H54 (cell line): ENCODE data around the gene TNFRSF4.
"Not testable (repeated sequence)": the region's sequence is repeated elsewhere in the genome, so short reads cannot be mapped to it uniquely, and the experiment has no call there.

ENCODE experiments used
- DNase-seq: peaks from one replicate; pipeline ENCODE4 v3.0.0; 2011; ENCODE audit warnings: low spot score, mixed read lengths; ENCODE audit not compliant: insufficient read length
- FAIRE-seq: peaks from 3 replicates; lab custom pipeline; 2011; peaks lifted over from hg19 to GRCh38; lab: Jason Lieb, UNC
- POLR2A ChIP-seq: IDR thresholded peaks from 2 replicates; pipeline ENCODE4 v1.6.1; 2011; ENCODE audit warnings: low read depth, mild to moderate bottlenecking, low read length

The TNFRSF4 gene

DNA sequence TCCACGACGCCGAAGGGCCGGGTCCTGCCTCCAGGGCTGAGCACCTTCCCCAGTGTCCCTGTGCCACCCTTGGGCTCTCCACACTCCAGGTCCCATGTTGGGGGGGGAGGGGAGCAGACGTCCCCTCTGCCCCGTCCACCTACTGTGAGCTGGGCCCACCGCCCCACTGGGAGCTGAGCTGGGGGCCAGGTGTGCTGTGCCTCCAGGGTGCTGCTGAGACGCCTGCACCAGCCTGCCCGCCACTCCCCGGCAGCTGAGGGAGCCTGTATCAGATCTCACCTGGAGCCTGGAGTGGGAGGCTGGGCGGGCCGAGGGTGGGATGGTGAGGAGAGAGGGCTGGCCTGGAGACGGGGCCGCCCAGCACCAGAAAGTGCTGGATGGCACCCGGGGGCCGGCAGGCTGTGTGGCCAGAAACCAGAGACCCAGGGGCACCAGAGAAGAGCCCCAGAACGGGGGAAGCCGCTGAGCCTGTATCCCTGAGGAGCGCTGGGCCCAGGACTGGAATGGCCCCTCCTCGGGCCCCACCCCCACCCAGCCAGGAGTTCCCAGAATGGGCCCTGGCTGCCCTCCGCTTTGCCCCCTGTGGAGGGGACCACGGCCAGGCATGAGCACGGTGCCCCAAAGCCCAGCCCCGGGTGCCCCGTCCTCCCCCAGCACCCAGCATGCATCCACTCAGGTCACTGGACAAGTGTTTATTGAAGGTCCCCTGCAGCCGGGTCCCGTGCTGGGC is 11.0 kb downstream of the TNFRSF4 start:
- FAIRE-seq (no peak), DNase-seq (no peak)
- TF ChIP-seq POLR2A, result no peak

DNA sequence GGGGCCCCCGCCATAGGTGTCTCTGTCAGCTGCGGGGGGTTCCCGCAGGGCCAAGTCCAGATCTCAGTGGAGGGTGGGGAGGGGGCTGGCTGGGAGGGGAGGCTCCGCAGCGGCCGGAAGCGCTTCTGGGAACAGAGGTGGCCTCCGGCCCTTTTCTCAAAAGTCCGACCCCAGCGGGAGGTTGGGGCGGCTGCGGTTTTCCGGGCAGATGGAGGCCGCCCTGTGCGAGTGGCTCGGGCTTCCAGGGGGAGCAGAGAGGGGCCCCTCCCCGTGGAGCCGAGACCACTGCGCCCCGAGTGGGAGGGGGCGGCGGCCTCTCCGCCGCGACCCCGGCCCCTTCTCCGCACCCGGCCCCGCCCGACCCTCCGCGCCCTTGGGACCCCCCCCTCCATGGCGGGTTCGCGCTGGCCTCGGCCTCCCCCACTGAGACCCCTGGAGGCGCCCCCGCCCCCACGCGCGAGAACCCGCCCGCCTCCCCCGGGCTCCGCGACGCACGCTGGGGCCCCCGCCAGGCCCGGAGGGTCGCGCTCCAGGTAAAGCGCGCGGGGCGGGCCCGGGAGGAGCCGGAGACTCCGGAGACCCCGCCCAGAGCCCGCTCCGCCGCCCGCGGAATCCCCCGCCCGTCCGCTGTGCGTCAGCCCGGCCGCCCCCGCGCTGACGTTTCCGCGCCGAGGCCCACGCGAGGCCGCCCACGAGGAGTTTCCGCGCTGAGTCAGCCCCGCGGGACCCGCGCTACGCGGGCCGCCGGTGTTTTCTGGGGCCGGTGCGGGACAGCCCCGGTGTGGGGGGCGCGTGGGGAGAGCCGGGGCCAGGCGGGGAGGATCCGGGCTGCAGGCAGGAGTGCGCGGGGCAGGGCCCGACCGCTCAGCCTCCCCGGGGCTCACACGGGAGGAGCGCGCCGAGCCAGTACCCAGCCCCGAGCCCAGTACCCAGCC is 12.8 kb downstream of the TNFRSF4 start:
- DNase-seq (peak; percentile 69), FAIRE-seq (no peak)
- no peak for TF ChIP-seq POLR2A

DNA sequence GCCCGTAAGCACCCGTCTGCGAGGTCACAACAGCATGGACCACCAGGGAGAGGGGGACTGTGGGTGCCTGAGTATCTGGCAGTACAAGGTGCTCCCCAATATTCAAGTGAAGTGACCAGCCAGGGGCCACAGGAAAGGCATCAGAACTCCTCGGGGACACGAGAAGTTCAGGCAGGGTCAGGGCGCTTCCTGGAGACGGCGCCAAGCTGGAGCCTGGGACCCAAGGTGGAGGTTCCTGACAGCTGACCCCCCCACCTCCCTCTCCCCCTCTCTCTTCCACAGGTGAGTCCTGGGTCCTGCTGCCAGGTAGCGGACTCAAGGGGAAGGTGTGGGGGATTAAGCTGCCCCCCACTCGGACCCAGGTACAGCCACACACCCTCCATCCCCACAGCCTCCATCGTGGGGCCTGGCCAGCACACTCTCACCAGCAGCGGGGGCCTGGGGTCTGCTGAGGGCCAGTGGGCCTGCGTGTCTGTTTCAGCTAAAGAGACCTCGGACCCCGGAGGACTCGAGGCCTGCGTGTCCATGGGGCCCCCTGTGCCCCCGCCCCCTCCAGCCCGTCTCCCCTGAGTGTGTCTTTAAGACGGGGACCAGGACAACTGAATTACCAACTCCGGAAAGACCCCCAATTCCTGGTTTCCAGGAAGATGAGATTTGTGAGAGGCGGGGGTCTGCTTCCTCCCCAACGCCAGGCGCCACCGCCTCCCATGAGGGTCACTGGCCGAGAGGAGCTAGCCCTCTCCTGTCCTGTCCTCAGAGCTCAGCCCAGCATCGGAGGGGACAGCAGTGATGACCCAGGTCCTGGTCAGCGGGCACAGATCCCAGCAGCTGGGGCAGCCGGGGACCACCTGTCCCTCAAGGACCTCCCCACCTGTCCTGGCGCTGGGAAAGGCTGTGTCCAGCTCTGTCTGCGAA is 13.7 kb downstream of the TNFRSF4 start:
- DNase-seq, result no peak
- no peak for FAIRE-seq
- TF ChIP-seq POLR2A, result no peak

DNA sequence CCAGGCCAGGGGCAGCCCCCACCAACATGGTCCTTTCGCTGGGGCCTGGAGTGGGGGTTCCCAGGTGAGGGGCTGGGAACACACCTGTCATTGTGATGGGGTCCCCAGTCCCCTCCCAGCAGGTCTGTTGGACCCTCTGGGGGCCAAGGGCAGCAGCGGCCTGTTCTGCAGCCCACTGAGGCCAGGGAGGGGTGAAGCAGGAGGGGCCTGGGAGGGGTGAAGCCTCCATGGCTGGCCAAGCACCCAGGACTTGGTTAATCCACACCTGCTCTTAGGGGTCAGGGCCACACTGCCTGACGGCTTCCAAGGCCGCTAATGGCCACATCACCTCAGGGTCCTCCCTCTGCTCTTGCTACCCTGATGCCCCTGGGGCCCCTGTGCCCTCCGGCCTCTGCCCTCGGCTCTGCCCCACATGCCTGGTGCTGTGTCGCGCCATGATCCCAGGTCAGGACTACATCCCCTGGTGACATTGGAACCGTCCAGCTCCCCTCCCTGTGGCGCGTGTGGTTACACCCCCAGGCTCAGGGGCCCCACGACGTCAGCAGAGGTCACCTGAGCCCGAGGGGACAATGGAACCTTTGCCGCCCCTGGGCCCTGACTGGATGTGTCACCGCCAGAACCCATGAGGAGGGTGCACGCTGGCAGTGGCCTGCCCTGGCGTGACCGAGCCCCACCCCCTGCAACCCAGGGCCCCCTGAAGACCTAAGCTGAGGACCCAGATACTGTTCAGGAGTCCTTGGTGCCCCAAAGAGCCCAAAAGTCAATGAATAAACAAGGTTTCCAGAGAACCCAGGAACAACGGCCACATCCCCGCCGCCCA is 14.6 kb downstream of the TNFRSF4 start:
- TF ChIP-seq POLR2A, result no peak
- FAIRE-seq, result no peak

DNA sequence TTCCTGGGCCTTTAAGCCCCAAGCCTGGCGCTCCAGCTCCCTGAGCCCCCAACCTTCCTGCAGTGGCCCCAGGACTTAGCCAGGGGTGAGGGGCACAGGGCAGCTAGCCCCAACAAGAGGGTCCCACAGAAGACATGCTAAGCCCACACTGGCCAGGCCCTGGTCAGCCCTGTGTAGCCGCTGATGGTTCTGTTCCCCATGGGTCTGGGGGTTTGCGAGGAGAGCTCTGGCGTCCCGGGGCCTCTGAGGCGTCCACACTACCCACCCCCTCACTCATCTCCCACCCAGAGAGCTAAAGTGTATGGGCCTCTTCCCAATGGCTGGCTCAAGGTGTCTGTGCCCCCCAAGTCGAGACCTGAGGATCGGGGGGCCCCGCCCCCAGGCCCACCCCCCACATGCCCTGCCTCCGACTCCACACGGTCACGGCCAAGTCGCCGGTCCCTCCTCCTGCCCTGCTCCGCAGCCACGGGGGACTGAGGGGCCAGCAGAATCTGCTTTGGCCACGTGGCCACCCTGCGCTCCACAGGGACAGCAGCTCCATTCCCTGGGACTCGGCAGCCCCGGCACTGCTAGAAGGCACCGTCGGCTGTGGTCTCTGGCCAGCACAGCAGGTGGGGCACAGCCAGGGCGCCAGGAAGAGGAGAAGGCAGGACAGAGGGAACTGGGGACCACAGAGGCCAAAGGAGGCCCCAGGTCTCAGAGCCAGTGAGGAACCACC is 15.4 kb downstream of the TNFRSF4 start:
- FAIRE-seq (no peak), DNase-seq (no peak)
- TF ChIP-seq POLR2A, result no peak

More for the DNA sequence above, 14.6 kb downstream of the TNFRSF4 start:
- no peak for DNase-seq

DNA sequence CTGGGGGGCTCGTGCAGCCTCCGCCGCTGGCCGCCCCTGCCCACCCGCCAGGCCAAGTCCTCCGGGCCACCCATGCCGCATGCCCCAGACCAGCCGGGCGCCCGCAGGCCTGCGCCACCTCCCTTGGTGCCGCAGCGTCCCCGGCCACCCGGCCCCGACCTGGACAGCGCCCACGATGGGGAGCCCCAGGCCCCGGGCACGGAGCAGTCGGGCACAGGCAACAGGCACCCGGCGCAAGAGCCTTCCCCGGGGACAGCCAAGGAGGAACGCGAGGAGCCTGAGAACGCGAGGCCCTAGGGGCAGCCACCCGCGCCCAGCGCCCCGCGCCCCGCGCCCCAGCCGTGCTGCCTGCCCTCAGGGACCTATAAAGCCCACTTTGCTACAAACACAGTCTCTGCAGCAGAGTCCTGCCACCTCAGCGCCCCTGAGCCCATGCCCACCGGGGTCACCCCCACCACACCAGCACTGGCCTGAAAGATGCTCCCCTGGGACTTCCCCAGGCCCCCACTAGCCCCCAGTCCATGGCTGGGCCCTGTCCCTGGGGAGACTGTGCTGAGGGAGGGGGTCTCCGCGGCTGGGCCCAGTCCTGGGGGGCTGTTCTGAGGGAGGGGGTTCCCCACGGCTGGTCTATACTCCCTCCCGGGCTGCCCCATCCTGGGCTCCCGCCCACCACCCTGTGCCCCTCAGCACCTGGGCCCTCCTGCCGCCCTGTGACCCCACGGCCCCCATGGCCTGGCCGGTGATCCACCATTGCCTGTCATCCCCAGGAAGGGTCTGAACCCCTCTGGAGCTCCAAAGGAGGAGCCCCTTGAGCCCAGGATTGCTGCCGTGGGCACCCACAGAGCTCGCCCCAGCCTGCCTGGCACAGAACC is 16.2 kb downstream of the TNFRSF4 start:
- TF ChIP-seq POLR2A, result no peak
- DNase-seq, result no peak
- no peak for FAIRE-seq

DNA sequence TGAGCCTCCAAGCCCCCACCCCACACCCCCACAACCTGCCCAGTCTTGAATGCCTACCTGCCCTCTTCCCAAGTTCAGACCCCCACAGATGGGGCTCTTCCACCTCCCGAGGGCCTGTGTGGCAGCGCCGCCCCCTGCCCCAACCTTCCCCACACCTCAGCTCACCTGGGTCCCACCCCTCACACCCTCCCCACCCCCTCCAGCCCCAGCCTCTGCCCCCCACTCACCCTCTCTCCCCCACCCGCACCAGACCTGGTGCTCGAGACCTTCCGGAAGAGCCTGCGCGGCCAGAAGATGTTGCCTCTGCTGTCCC is 16.8 kb downstream of the TNFRSF4 start:
- FAIRE-seq, result no peak
- no peak for TF ChIP-seq POLR2A
- DNase-seq, result no peak

DNA sequence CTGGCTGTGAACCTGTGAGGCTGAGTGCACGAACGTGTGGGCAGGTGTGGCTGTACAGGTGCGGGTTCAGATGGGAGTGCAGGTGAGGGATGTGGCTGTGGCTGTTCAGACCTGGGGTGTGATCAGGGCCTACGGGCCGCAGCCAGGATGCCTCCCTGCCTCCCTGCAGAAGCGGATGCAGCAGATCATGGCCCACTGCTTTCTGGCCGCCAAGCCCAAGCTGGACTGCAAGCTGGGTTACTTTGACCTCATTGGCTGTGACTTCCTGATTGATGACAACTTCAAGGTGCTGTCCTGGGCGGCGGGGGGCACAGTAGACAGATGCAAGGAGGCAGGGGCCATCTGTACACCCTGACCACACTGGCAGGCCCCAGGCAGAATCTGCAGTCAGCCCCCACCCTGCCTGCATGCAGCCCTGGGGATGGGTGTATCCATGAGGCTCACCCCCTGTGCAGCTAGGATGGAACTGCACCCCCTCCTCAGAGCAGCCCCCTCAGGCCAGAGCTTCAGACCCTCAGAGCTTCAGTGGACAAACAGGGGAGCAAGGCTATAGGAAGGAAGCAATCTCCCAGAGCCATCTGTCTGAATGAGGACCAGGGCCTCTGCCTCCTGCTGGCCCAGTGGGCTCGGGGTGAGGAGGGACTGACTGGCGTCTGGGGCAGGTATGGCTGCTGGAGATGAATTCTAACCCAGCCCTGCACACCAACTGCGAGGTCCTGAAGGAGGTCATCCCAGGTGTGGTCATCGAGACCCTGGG is 17.3 kb downstream of the TNFRSF4 start:
- DNase-seq, result no peak
- TF ChIP-seq POLR2A, result no peak
- FAIRE-seq, result no peak

DNA sequence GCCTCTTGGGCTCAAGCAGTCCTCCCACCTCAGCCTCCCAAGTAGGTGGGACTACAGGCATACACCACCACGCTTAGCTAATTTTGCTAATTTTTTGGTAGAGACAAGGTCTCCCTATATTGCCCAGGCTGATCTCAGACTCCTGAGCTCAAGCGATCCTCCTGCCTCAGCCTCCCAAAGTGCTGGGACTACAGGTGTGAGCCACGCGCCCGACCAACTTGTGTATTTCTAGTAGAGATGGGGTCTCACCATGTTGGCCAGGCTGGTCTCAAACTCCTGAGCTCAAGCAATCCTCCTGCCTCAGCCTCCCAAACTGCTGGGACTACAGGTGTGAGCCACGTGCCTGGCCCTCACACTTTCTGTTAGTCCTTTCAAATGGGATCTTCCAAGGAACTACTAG is 18.2 kb downstream of the TNFRSF4 start:
- not testable (repeated sequence) for DNase-seq, FAIRE-seq

DNA sequence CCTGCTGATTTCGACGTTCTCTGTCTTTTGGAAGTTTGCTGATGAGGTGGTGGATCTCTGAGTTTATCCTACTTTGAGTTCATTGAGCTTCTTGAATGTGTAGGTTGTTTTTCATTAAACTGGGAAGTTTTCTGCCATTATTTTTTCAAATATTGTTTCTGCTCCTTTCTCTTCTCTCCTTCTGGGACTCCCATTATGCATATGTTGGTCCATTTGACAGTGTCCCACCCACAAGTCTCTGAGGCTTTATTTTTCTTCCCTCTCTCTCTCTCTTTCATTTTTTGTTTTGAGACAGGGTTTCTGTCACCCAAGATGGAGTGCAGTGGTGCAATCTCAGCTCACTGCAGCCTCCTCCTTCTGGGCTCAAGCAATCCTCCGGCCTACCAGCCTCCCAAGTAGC is 19.2 kb downstream of the TNFRSF4 start:
- FAIRE-seq (no peak), DNase-seq (no peak)

DNA sequence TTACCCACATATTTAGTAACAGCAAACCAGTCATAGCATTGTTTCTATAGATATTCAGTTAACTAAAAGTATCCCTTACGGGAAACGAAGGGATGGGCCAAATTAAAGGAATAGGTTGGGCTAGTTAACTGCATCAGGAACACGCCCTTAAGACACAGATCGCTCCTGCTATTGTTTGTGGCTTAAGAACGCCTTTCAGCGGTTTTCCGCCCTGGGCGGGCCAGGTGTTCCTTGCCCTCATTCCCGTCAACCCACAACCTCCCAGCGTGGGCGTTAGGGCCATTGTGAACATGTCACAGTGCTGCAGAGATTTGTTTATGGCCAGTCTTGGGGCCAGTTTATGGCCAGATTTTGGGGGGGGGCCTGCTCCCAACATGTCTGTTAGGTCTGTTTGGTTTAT is 22.2 kb downstream of the TNFRSF4 start:
- no peak for DNase-seq
- TF ChIP-seq POLR2A, result no peak
- no peak for FAIRE-seq

More for the DNA sequence above, 19.2 kb downstream of the TNFRSF4 start:
- TF ChIP-seq POLR2A, result no peak
